ENCODE results near the gene OOSP3. TPM values are rescaled to one million over a fixed set of nuclear protein-coding genes. Genes with fewer than 3 reads are reported as not detected.

OOSP3 gene
- polyA plus RNA-seq, 1 of the 3 experiments (the other 2 are of a cell fraction): not detected

DNA sequence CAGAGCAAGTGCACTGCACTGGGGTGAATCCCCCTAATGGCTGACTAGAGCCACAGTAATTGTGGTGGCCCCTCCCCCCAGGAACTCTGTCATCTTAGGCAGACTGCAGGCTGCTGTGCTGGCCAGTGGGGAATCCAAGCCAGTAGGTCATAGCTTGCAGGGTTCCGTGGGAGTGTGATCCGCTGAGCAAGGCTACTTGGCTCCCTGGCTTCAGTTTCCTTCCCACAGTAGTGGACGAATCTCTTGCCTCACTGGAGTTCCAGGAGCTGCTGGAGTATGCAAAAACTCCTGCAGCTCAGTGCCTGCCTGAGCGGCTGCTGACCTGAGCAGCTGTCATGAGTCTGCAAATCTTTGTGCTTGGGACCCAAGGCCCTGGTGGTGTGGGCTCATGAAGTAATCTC lies 13.2 kb downstream of the OOSP3 start:
- Histone ChIP-seq H3K27ac (ENCODE audit: low read depth in 2 of 2, low read length in 1 of 2) (no peak overlapping the region), H3F3A (replicated peaks; ENCODE audit: insufficient read depth) (no peaks in the 10 kb centered on the region), H3K4me3 (ENCODE audit: low read depth in 2 of 2, low read length in 1 of 2) (no peak overlapping the region), H3K9me2 (no peaks in the 10 kb centered on the region), H3K79me2 (ENCODE audit: insufficient read depth) (no peaks in the 10 kb centered on the region), H3K36me3 (replicated peaks in 1 of 2; ENCODE audit: control insufficient read depth in 1 of 2, insufficient read depth in 2 of 2, low read length in 1 of 2) (no peaks in the 10 kb centered on the region), H3K4me1 (ENCODE audit: control insufficient read depth in 1 of 2, insufficient read depth in 2 of 2, low read depth in 1 of 2, low read length in 1 of 2) (no peaks in the 10 kb centered on the region), H4K20me1 (ENCODE audit: insufficient read depth) (no peaks in the 10 kb centered on the region), H3K4me2 (no peak overlapping the region), H3K9ac (no peak overlapping the region), H2AFZ (ENCODE audit: low read depth) (no peak overlapping the region), H3K27me3 (ENCODE audit: insufficient read depth) (no peaks in the 10 kb centered on the region), H3K9me3 (no peaks in the 10 kb centered on the region)
- POLR2A ChIA-PET: interaction anchor here (0.7 kb wide), 1 partner anchor 362 kb away, joined by 3 read pairs; no protein-coding TSS in a partner anchor
- WGBS (ENCODE audit: low lambda C conversion rate): 42% methylated on average over 2 of the region's 4 CpGs
- CTCF ChIA-PET: no interaction called here
- TF ChIP-seq SMC3 (IDR thresholded peaks at IDR 0.05; ENCODE audit: low read depth, low read length) (no peak), JUND (IDR thresholded peaks at IDR 0.05) (no peak), TAF1 (IDR thresholded peaks at IDR 0.05; ENCODE audit: borderline replicate concordance, low read depth, low read length) (no peak), YY1 (IDR thresholded peaks at IDR 0.05; ENCODE audit: low read depth) (no peak), CHD2 (IDR thresholded peaks at IDR 0.05; ENCODE audit: low read length, partially characterized antibody) (no peak), REST (IDR thresholded peaks at IDR 0.05; ENCODE audit: low read depth, low read length) (no peak), RCOR1 (IDR thresholded peaks at IDR 0.05; ENCODE audit: low read length) (no peak), FOSL2 (IDR thresholded peaks at IDR 0.05; ENCODE audit: borderline replicate concordance, low read depth) (no peak)
- TF ChIP-seq, protein P1, sequence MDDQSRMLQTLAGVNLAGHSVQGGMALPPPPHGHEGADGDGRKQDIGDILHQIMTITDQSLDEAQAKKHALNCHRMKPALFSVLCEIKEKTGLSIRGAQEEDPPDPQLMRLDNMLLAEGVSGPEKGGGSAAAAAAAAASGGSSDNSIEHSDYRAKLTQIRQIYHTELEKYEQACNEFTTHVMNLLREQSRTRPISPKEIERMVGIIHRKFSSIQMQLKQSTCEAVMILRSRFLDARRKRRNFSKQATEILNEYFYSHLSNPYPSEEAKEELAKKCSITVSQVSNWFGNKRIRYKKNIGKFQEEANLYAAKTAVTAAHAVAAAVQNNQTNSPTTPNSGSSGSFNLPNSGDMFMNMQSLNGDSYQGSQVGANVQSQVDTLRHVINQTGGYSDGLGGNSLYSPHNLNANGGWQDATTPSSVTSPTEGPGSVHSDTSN (IDR thresholded peaks at IDR 0.05): no peak
- TF ChIP-seq, protein P2, sequence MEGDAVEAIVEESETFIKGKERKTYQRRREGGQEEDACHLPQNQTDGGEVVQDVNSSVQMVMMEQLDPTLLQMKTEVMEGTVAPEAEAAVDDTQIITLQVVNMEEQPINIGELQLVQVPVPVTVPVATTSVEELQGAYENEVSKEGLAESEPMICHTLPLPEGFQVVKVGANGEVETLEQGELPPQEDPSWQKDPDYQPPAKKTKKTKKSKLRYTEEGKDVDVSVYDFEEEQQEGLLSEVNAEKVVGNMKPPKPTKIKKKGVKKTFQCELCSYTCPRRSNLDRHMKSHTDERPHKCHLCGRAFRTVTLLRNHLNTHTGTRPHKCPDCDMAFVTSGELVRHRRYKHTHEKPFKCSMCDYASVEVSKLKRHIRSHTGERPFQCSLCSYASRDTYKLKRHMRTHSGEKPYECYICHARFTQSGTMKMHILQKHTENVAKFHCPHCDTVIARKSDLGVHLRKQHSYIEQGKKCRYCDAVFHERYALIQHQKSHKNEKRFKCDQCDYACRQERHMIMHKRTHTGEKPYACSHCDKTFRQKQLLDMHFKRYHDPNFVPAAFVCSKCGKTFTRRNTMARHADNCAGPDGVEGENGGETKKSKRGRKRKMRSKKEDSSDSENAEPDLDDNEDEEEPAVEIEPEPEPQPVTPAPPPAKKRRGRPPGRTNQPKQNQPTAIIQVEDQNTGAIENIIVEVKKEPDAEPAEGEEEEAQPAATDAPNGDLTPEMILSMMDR (IDR thresholded peaks at IDR 0.05): no peak
- no peak for DNase-seq

DNA sequence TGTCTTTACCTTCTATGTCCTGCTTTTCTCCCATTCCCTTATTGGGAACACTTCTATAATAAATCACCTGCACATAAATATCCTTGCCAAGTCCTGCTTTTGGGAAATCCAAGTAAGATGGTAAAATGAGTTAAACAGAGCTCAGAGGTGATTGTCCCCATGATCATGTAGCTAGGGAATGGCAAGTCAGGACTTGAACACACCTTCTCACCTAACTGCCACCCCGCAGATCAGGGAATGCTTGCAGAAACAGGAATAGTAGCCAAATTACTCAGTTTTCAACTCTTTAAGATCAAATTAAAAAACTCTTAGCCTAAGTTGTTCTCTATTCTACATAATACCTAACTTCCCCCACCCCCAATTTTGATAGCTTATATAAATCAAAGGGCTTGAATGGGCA lies 16.0 kb downstream of the OOSP3 start:
- no peak overlapping the region for H3K4me2 ChIP-seq
- no peaks in the 10 kb centered on the region for H3K9me3 ChIP-seq
- ChIA-PET CTCF (no interaction called here), POLR2A (no interaction called here)
- TF ChIP-seq SIN3A (IDR thresholded peaks at IDR 0.05; ENCODE audit: borderline replicate concordance, low read depth, low read length) (no peak), EZH2phosphoT487 (IDR thresholded peaks at IDR 0.05; ENCODE audit: borderline replicate concordance, low read depth) (no peak), EP300 (IDR thresholded peaks at IDR 0.05; ENCODE audit: borderline replicate concordance in 1 of 2, low read depth in 1 of 2, low read length in 1 of 2) (no peak), RAD21 (IDR thresholded peaks at IDR 0.05; ENCODE audit: low read length) (no peak)
- WGBS (ENCODE audit: low lambda C conversion rate): 4% methylated on average over 1 of the region's 1 CpG
- no peak overlapping the region for H2AFZ ChIP-seq (ENCODE audit: low read depth)
- no peaks in the 10 kb centered on the region for H3K36me3 ChIP-seq (replicated peaks in 1 of 2; ENCODE audit: control insufficient read depth in 1 of 2, insufficient read depth in 2 of 2, low read length in 1 of 2)
- no peaks in the 10 kb centered on the region for H3K9me2 ChIP-seq
- H3K27ac ChIP-seq (ENCODE audit: low read depth in 2 of 2, low read length in 1 of 2): no peak overlapping the region
- H3K4me3 ChIP-seq (ENCODE audit: low read depth in 2 of 2, low read length in 1 of 2): no peak overlapping the region
- no peaks in the 10 kb centered on the region for H3K79me2 ChIP-seq (ENCODE audit: insufficient read depth)
- no peak overlapping the region for H3K9ac ChIP-seq
- H3K4me1 ChIP-seq (ENCODE audit: control insufficient read depth in 1 of 2, insufficient read depth in 2 of 2, low read depth in 1 of 2, low read length in 1 of 2): no peaks in the 10 kb centered on the region
- DNase-seq: no peak
- H3F3A ChIP-seq (replicated peaks; ENCODE audit: insufficient read depth): no peaks in the 10 kb centered on the region
- no peaks in the 10 kb centered on the region for H4K20me1 ChIP-seq (ENCODE audit: insufficient read depth)
- H3K27me3 ChIP-seq (ENCODE audit: insufficient read depth): no peaks in the 10 kb centered on the region
